Measurements from ENCODE around the gene RAVER2. TPM values are rescaled to one million over a fixed set of nuclear protein-coding genes. Genes with fewer than 3 reads are reported as not detected.

RAVER2 gene
- total and polyA plus RNA-seq, 10 of the 15 experiments (the other 5 are each of a cell fraction or from before 2014, with no cell fraction given): 0.09 to 0.59 (median 0.41) TPM; not detected in 2

DNA sequence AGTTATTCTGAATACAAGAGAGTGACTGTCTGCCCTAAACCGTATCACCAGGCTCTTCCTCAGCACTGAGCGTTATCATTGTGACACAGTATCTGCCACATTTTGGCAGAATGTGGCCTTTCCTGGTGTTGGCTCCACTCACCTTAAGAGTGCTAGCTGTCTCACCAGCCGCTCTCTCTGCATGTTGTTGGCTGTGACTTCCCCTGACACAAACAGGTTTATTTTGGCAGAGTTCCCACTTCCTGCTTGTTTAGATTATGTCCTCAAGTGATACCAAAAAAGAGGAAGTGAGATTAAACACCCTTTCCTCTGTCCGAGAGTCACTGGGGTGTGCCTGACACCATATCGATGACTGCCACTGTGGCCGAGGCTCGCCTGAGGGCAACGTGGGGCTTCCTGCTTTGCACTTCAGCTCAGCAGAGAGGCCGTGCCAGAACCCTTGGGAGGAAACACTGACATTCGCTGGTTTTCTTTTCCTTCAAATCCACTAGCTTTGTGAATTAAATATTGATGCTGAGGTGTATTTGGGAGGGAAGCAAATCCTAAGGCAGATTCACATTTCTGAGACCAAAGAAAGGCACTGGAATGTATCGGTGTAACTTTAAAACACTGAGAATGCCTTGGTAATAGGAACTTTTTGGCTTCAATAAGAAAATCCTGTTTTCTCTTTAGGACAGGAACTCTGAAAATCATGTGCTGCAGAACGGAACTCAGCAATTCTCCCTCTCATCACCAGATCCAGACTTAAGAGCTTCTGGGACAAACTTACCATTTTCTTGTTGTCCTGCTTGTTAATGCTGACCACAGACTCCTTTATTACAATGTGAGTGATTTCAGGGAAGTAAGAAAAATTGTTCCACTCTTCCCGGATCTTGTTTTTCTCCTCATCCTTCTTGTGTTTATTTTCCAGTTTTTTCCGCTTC lies 119.4 kb downstream of the RAVER2 start (continued):
- TF ChIP-seq STAT1 (conservative IDR thresholded peaks at IDR 0.05) (no peak), KDM1A (IDR thresholded peaks at IDR 0.05; ENCODE audit: borderline replicate concordance) (no peak), RFX5 (IDR thresholded peaks at IDR 0.05; ENCODE audit: low read depth, low read length) (no peak), SMAD1 (IDR thresholded peaks at IDR 0.05; ENCODE audit: low read depth, partially characterized antibody) (peak; percentile 92), CHD4 (IDR thresholded peaks at IDR 0.05) (no peak), TARDBP (IDR thresholded peaks at IDR 0.05; ENCODE audit: borderline replicate concordance) (no peak), RUNX3 (IDR thresholded peaks at IDR 0.05; ENCODE audit: low read length) (peak; percentile 86), TBL1XR1 (IDR thresholded peaks at IDR 0.05; ENCODE audit: low read depth, low read length) (peak; percentile 83), SMC3 (IDR thresholded peaks at IDR 0.05; ENCODE audit: borderline replicate concordance, low read length) (0 out of 2 replicates have a peak, but pooled peaks have one; percentile 21), SUPT20H (IDR thresholded peaks at IDR 0.05; ENCODE audit: borderline replicate concordance, control insufficient read depth, low read depth, low read length) (no peak), ZSCAN29 (IDR thresholded peaks at IDR 0.05) (0 out of 2 replicates have a peak, but pooled peaks have one; percentile 62), BRCA1 (IDR thresholded peaks at IDR 0.05; ENCODE audit: low read depth, low read length) (no peak), CREM (IDR thresholded peaks at IDR 0.05; ENCODE audit: low read depth) (peak; percentile 69; the same call in 1 of the 2 replicates), IRF4 (IDR thresholded peaks at IDR 0.05; ENCODE audit: low read depth, low read length) (peak; percentile 92)
- TF ChIP-seq, protein P1, sequence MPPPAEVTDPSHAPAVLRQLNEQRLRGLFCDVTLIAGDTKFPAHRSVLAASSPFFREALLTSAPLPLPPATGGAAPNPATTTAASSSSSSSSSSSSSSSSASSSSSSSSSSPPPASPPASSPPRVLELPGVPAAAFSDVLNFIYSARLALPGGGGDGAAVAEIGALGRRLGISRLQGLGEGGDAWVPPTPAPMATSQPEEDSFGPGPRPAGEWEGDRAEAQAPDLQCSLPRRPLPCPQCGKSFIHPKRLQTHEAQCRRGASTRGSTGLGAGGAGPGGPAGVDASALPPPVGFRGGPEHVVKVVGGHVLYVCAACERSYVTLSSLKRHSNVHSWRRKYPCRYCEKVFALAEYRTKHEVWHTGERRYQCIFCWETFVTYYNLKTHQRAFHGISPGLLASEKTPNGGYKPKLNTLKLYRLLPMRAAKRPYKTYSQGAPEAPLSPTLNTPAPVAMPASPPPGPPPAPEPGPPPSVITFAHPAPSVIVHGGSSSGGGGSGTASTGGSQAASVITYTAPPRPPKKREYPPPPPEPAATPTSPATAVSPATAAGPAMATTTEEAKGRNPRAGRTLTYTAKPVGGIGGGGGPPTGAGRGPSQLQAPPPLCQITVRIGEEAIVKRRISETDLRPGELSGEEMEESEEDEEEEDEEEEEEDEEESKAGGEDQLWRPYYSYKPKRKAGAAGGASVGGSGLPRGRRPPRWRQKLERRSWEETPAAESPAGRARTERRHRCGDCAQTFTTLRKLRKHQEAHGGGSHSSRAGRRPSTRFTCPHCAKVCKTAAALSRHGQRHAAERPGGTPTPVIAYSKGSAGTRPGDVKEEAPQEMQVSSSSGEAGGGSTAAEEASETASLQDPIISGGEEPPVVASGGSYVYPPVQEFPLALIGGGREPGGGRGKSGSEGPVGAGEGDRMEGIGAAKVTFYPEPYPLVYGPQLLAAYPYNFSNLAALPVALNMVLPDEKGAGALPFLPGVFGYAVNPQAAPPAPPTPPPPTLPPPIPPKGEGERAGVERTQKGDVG (CRISPR knock-in tag; IDR thresholded peaks at IDR 0.05): no peak
- TF ChIP-seq, protein P2, sequence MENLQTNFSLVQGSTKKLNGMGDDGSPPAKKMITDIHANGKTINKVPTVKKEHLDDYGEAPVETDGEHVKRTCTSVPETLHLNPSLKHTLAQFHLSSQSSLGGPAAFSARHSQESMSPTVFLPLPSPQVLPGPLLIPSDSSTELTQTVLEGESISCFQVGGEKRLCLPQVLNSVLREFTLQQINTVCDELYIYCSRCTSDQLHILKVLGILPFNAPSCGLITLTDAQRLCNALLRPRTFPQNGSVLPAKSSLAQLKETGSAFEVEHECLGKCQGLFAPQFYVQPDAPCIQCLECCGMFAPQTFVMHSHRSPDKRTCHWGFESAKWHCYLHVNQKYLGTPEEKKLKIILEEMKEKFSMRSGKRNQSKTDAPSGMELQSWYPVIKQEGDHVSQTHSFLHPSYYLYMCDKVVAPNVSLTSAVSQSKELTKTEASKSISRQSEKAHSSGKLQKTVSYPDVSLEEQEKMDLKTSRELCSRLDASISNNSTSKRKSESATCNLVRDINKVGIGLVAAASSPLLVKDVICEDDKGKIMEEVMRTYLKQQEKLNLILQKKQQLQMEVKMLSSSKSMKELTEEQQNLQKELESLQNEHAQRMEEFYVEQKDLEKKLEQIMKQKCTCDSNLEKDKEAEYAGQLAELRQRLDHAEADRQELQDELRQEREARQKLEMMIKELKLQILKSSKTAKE (IDR thresholded peaks at IDR 0.05; ENCODE audit: low read depth, poor library complexity, severe bottlenecking): peak; percentile 90
- TF ChIP-seq, protein P3, sequence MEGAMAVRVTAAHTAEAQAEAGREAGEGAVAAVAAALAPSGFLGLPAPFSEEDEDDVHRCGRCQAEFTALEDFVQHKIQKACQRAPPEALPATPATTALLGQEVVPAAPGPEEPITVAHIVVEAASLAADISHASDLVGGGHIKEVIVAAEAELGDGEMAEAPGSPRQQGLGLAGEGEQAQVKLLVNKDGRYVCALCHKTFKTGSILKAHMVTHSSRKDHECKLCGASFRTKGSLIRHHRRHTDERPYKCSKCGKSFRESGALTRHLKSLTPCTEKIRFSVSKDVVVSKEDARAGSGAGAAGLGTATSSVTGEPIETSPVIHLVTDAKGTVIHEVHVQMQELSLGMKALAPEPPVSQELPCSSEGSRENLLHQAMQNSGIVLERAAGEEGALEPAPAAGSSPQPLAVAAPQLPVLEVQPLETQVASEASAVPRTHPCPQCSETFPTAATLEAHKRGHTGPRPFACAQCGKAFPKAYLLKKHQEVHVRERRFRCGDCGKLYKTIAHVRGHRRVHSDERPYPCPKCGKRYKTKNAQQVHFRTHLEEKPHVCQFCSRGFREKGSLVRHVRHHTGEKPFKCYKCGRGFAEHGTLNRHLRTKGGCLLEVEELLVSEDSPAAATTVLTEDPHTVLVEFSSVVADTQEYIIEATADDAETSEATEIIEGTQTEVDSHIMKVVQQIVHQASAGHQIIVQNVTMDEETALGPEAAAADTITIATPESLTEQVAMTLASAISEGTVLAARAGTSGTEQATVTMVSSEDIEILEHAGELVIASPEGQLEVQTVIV (IDR thresholded peaks at IDR 0.05; ENCODE audit: borderline replicate concordance, partially characterized antibody): peak; percentile 41
- TF ChIP-seq, protein P4, sequence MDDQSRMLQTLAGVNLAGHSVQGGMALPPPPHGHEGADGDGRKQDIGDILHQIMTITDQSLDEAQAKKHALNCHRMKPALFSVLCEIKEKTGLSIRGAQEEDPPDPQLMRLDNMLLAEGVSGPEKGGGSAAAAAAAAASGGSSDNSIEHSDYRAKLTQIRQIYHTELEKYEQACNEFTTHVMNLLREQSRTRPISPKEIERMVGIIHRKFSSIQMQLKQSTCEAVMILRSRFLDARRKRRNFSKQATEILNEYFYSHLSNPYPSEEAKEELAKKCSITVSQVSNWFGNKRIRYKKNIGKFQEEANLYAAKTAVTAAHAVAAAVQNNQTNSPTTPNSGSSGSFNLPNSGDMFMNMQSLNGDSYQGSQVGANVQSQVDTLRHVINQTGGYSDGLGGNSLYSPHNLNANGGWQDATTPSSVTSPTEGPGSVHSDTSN (IDR thresholded peaks at IDR 0.05; ENCODE audit: insufficient replicate concordance, low read depth, low read length): no peak
- TF ChIP-seq, protein P5, sequence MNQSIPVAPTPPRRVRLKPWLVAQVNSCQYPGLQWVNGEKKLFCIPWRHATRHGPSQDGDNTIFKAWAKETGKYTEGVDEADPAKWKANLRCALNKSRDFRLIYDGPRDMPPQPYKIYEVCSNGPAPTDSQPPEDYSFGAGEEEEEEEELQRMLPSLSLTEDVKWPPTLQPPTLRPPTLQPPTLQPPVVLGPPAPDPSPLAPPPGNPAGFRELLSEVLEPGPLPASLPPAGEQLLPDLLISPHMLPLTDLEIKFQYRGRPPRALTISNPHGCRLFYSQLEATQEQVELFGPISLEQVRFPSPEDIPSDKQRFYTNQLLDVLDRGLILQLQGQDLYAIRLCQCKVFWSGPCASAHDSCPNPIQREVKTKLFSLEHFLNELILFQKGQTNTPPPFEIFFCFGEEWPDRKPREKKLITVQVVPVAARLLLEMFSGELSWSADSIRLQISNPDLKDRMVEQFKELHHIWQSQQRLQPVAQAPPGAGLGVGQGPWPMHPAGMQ (IDR thresholded peaks at IDR 0.05; ENCODE audit: borderline replicate concordance): no peak

Measured in GM12878 (cell line).